Hepatocyte (in vitro differentiated cells): ENCODE measurements around the gene KCNJ12. TPM values are rescaled to one million over a fixed set of nuclear protein-coding genes. Genes with fewer than 3 reads are reported as not detected.
A peak's percentile ranks its signal among the peaks of the same experiment; 100 is the strongest.

Experiments used
- DNase-seq: peaks from one replicate; pipeline ENCODE4 v3.0.0-alpha.2; 2016; ENCODE audit warnings: low spot score
- H2AFZ ChIP-seq: fragments of 200-600 bp; sonication (generic); 2 replicates; pipeline ENCODE4 v1.6.0; 2016; ENCODE audit warnings: antibody characterized with exemption, mild to moderate bottlenecking
- H3K27ac ChIP-seq: fragments of 200-600 bp; sonication (generic); 2 replicates; pipeline ENCODE4 v1.5.1; 2016; ENCODE audit warnings: mild to moderate bottlenecking
- H3K27me3 ChIP-seq: fragments of 200-600 bp; sonication (generic); 2 replicates; pipeline ENCODE4 v1.6.1; 2016
- H3K36me3 ChIP-seq: fragments of 200-600 bp; sonication (generic); replicated peaks from 2 replicates; pipeline ENCODE4 v1.5.1; 2016; ENCODE audit warnings: low read depth; ENCODE audit not compliant: insufficient read depth
- H3K4me1 ChIP-seq: fragments of 200-600 bp; sonication (generic); 2 replicates; pipeline ENCODE4 v1.5.1; 2016; ENCODE audit warnings: mild to moderate bottlenecking, moderate library complexity; ENCODE audit not compliant: insufficient read depth
- H3K4me2 ChIP-seq: fragments of 200-600 bp; sonication (generic); 2 replicates; pipeline ENCODE4 v1.6.0; 2016
- H3K4me3 ChIP-seq: fragments of 200-600 bp; sonication (generic); 2 replicates; pipeline ENCODE4 v1.5.1; 2016; ENCODE audit warnings: mild to moderate bottlenecking
- H3K79me2 ChIP-seq: fragments of 200-600 bp; sonication (generic); 2 replicates; pipeline ENCODE4 v1.6.0; 2017; ENCODE audit warnings: mild to moderate bottlenecking
- H3K9me2 ChIP-seq: fragments of 200-600 bp; sonication (generic); replicated peaks from 2 replicates; pipeline ENCODE4 v1.6.0; 2017; ENCODE audit warnings: mild to moderate bottlenecking; ENCODE audit not compliant: insufficient read depth
- H3K9me3 ChIP-seq: fragments of 200-600 bp; sonication (generic); 2 replicates; pipeline ENCODE4 v1.5.1; 2016; ENCODE audit warnings: low read depth, mild to moderate bottlenecking
- H4K20me1 ChIP-seq: fragments of 200-600 bp; sonication (generic); 2 replicates; pipeline ENCODE4 v1.6.0; 2016; ENCODE audit warnings: mild to moderate bottlenecking; ENCODE audit not compliant: insufficient read depth, poor library complexity, severe bottlenecking
- CTCF ChIP-seq: fragments of 200-600 bp; sonication (generic); IDR thresholded peaks from 2 replicates; pipeline ENCODE4 v1.5.1; 2016; ENCODE audit warnings: antibody characterized with exemption, mild to moderate bottlenecking; ENCODE audit not compliant: poor library complexity
- EZH2 ChIP-seq: fragments of 200-600 bp; sonication (generic); IDR thresholded peaks from 2 replicates; pipeline ENCODE4 v1.6.1; 2016; ENCODE audit warnings: antibody characterized with exemption, mild to moderate bottlenecking, borderline replicate concordance
- EZH2phosphoT487 ChIP-seq: fragments of 200-600 bp; sonication (generic); IDR thresholded peaks from one replicate; pipeline ENCODE4 v1.6.1; 2018; ENCODE audit warnings: antibody characterized with exemption, mild to moderate bottlenecking, low read depth, moderate library complexity; ENCODE audit not compliant: unreplicated experiment, severe bottlenecking
- WGBS: methylation state at CpG from one replicate; pipeline ENCODE4 v1.1.6; 2016; ENCODE audit warnings: low lambda C conversion rate; ENCODE audit errors: missing lambda C conversion rate; 5-methylcytosine and 5-hydroxymethylcytosine counted together
- polyA plus RNA-seq: library from polyadenylated mRNA; unstranded; fragments of >200 nt; fragmentation: Nextera tagmentation; extraction: Ambion mirVana; gene quantifications from 2 replicates; pipeline ENCODE4 v1.2.1, GENCODE V29; 2016
- total RNA-seq: library from RNA; depleted of rRNA; stranded (reverse); fragments of >200 nt; gene quantifications from 2 replicates; pipeline ENCODE4 v1.2.3, GENCODE V29; 2014

The KCNJ12 gene
- total and polyA plus RNA-seq, 2 experiments from 2014 or later = 0.15 to 0.73 TPM

GRCh38 chr17:21375757-21376080 is 438 bp upstream of the KCNJ12 start:
- Histone ChIP-seq H3K9me2 (no peaks in the 10 kb centered on the region), H3K4me3 (no peak overlapping the region), H3K4me2 (peak overlapping the region; percentile 82), H2AFZ (no peak overlapping the region), H3K36me3 (no peaks in the 10 kb centered on the region), H3K79me2 (no peaks in the 10 kb centered on the region), H3K27me3 (peaks cover 26% of the 10 kb centered on the region), H3K27ac (no peak overlapping the region), H3K4me1 (peaks cover 26% of the 10 kb centered on the region), H3K9me3 (no peaks in the 10 kb centered on the region), H4K20me1 (no peaks in the 10 kb centered on the region)
- TF ChIP-seq EZH2phosphoT487 = no peak
- no peak for TF ChIP-seq CTCF
- no peak for TF ChIP-seq EZH2
- no peak for DNase-seq
- 77% methylated on average over 11 of the region's 11 CpGs for WGBS

GRCh38 chr17:21376759-21377690 is 868 bp downstream of the KCNJ12 start:
- Histone ChIP-seq H3K4me2 (peak overlapping the region; percentile 82), H2AFZ (peak overlapping the region; percentile 36), H4K20me1 (no peaks in the 10 kb centered on the region), H3K79me2 (no peaks in the 10 kb centered on the region), H3K27ac (no peak overlapping the region), H3K9me2 (no peaks in the 10 kb centered on the region), H3K4me1 (peaks cover 19% of the 10 kb centered on the region), H3K4me3 (peak overlapping the region; percentile 49), H3K9me3 (no peaks in the 10 kb centered on the region), H3K27me3 (peaks cover 26% of the 10 kb centered on the region), H3K36me3 (no peaks in the 10 kb centered on the region)
- 3% methylated on average over 63 of the region's 80 CpGs for WGBS
- peak; percentile 58 for DNase-seq
- TF ChIP-seq EZH2 = no peak
- no peak for TF ChIP-seq CTCF
- peak; percentile 22 for TF ChIP-seq EZH2phosphoT487

GRCh38 chr17:21377705-21378396 is 1.7 kb downstream of the KCNJ12 start:
- Histone ChIP-seq H3K79me2 (no peaks in the 10 kb centered on the region), H4K20me1 (no peaks in the 10 kb centered on the region), H3K27me3 (peaks cover 26% of the 10 kb centered on the region), H2AFZ (peak overlapping the region; percentile 36), H3K9me3 (no peaks in the 10 kb centered on the region), H3K36me3 (no peaks in the 10 kb centered on the region), H3K4me2 (peak overlapping the region; percentile 82), H3K27ac (no peak overlapping the region), H3K4me1 (peaks cover 19% of the 10 kb centered on the region), H3K4me3 (no peak overlapping the region), H3K9me2 (no peaks in the 10 kb centered on the region)
- TF ChIP-seq CTCF (peak; percentile 10), EZH2phosphoT487 (no peak), EZH2 (peak; percentile 60)
- no peak for DNase-seq
- WGBS = 6% methylated on average over 42 of the region's 43 CpGs
